Measurements from ENCODE around the gene PTGER2. TPM values are rescaled to one million over a fixed set of nuclear protein-coding genes. Genes with fewer than 3 reads are reported as not detected.

The PTGER2 gene
- polyA plus RNA-seq, 1 experiment, result 0.43 TPM

- CTCF ChIA-PET, result no interaction called here
- POLR2A ChIA-PET, result no interaction called here
- TF ChIP-seq CTCF (IDR thresholded peaks at IDR 0.05; ENCODE audit: insufficient read depth, low read depth, low read length), result no peak
- H3K27me3 ChIP-seq (ENCODE audit: control insufficient read depth, insufficient read depth, low read length), result no peaks in the 10 kb centered on the region
- H3K36me3 ChIP-seq (ENCODE audit: control insufficient read depth, insufficient read depth, low read length), result no peaks in the 10 kb centered on the region
- no peak for DNase-seq (ENCODE audit: low read depth)
- H3K4me3 ChIP-seq (ENCODE audit: low read depth, low read length), result no peak overlapping the region
These were observed 38.5 kb downstream of the PTGER2 start for GRCh38 chr14:52352569-52352968.

GRCh38 chr14:52354242-52354641, 40.1 kb downstream of the PTGER2 start:
- H3K27me3 ChIP-seq (ENCODE audit: control insufficient read depth, insufficient read depth, low read length), result no peaks in the 10 kb centered on the region
- ChIA-PET CTCF (interaction anchor here (0.7 kb wide), 1 partner anchor 25 kb away, joined by 3 read pairs; no protein-coding TSS in a partner anchor), POLR2A (no interaction called here)
- DNase-seq (ENCODE audit: low read depth), result no peak
- TF ChIP-seq CTCF (IDR thresholded peaks at IDR 0.05; ENCODE audit: insufficient read depth, low read depth, low read length), result no peak
- H3K4me3 ChIP-seq (ENCODE audit: low read depth, low read length), result no peak overlapping the region
- no peaks in the 10 kb centered on the region for H3K36me3 ChIP-seq (ENCODE audit: control insufficient read depth, insufficient read depth, low read length)

- no peak overlapping the region for H3K4me3 ChIP-seq (ENCODE audit: low read depth, low read length)
- CTCF ChIA-PET, result no interaction called here
- no peaks in the 10 kb centered on the region for H3K36me3 ChIP-seq (ENCODE audit: control insufficient read depth, insufficient read depth, low read length)
- POLR2A ChIA-PET, result no interaction called here
- no peak for TF ChIP-seq CTCF (IDR thresholded peaks at IDR 0.05; ENCODE audit: insufficient read depth, low read depth, low read length)
- DNase-seq (ENCODE audit: low read depth), result peak; percentile 90
- no peaks in the 10 kb centered on the region for H3K27me3 ChIP-seq (ENCODE audit: control insufficient read depth, insufficient read depth, low read length)
These were observed 40.9 kb downstream of the PTGER2 start for GRCh38 chr14:52355016-52355431.

GRCh38 chr14:52355526-52355925, 41.4 kb downstream of the PTGER2 start:
- ChIA-PET CTCF (no interaction called here), POLR2A (no interaction called here)
- no peak for TF ChIP-seq CTCF (IDR thresholded peaks at IDR 0.05; ENCODE audit: insufficient read depth, low read depth, low read length)
- Histone ChIP-seq H3K36me3 (ENCODE audit: control insufficient read depth, insufficient read depth, low read length) (no peaks in the 10 kb centered on the region), H3K27me3 (ENCODE audit: control insufficient read depth, insufficient read depth, low read length) (no peaks in the 10 kb centered on the region), H3K4me3 (ENCODE audit: low read depth, low read length) (no peak overlapping the region)
- DNase-seq (ENCODE audit: low read depth), result no peak

GRCh38 chr14:52356025-52356424, 41.9 kb downstream of the PTGER2 start:
- ChIA-PET POLR2A (no interaction called here), CTCF (no interaction called here)
- Histone ChIP-seq H3K4me3 (ENCODE audit: low read depth, low read length) (no peak overlapping the region), H3K36me3 (ENCODE audit: control insufficient read depth, insufficient read depth, low read length) (no peaks in the 10 kb centered on the region), H3K27me3 (ENCODE audit: control insufficient read depth, insufficient read depth, low read length) (no peaks in the 10 kb centered on the region)
- DNase-seq (ENCODE audit: low read depth), result no peak
- no peak for TF ChIP-seq CTCF (IDR thresholded peaks at IDR 0.05; ENCODE audit: insufficient read depth, low read depth, low read length)

All from BJ (cell line).